ENCODE measurements around the gene HOXA6. TPM values are rescaled to one million over a fixed set of nuclear protein-coding genes. Genes with fewer than 3 reads are reported as not detected.

HOXA6 gene
- polyA plus RNA-seq, 1 experiment, result 0.77 TPM

DNA sequence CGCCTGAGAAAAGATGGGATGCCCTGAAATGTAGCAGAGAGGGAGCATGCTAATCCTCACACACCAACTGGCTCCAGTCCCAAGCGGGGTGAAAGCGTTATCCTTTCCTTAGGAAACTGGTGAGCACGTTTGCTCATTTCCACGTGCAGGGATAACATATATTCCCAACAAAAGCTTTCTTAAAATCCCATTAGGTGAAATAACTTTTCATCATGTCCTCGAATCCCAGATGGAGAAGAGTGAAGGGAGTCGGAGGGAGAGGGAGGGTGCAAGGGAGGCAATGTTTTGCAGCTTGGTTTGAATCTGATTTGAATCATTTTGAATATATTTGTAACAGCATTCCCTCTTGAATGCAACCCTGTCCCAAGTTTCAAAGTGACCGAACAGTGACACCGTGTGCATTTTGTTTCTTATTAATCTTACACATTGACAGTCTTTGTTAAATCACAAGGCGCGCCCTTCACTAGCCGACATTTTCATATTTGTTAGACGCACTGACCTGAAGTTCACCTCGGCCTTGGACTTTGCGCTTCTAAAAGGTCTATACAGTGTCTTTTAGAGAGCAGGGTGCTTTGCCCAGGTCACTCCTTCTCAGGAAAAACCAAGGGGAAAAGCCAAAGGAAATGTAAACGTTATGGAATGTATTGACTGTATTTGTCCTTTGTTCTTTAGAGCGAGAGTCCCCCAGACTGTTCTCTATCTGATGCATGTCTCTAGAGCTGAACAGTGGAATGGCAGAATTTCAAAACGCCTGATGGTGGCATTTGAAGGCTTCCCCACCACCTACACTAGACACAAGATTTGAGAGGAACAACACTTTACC lies 14.0 kb downstream of the HOXA6 start:
- no peak overlapping the region for H3K4me3 ChIP-seq (ENCODE audit: low read depth, low read length)
- no peak for DNase-seq (ENCODE audit: low read depth)
- CTCF ChIA-PET, result interaction anchor here (0.6 to 2.2 kb wide), 3 partner anchors 10 to 1264 kb away, joined by 3 to 11 read pairs (median 3); partner anchors contain the start of gene HOXA5
- H3K36me3 ChIP-seq (ENCODE audit: control insufficient read depth, insufficient read depth, low read length), result no peaks in the 10 kb centered on the region
- no peaks in the 10 kb centered on the region for H3K27me3 ChIP-seq (ENCODE audit: control insufficient read depth, insufficient read depth, low read length)
- POLR2A ChIA-PET, result no interaction called here
- TF ChIP-seq, protein P1, sequence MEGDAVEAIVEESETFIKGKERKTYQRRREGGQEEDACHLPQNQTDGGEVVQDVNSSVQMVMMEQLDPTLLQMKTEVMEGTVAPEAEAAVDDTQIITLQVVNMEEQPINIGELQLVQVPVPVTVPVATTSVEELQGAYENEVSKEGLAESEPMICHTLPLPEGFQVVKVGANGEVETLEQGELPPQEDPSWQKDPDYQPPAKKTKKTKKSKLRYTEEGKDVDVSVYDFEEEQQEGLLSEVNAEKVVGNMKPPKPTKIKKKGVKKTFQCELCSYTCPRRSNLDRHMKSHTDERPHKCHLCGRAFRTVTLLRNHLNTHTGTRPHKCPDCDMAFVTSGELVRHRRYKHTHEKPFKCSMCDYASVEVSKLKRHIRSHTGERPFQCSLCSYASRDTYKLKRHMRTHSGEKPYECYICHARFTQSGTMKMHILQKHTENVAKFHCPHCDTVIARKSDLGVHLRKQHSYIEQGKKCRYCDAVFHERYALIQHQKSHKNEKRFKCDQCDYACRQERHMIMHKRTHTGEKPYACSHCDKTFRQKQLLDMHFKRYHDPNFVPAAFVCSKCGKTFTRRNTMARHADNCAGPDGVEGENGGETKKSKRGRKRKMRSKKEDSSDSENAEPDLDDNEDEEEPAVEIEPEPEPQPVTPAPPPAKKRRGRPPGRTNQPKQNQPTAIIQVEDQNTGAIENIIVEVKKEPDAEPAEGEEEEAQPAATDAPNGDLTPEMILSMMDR (IDR thresholded peaks at IDR 0.05; ENCODE audit: insufficient read depth, low read depth, low read length), result no peak

DNA sequence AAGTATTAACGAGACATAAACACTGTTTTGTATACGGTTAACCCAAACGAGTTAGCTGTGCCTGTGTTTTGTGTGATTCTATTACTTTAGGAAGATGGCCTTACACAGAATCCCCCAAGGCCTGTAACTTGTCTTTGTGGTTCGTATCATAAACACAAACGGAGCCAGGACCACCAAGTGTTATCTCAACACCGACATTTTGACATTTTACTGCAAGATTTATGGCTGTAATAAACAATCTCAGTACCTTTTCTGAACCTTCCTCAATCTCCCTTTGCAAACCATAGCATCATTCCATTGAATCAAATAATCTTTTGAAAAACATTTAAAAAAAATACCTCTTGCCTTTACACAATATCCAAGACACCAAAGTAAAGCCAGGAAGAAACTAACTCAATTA lies 14.6 kb downstream of the HOXA6 start:
- no peak for DNase-seq (ENCODE audit: low read depth)
- POLR2A ChIA-PET, result no interaction called here
- Histone ChIP-seq H3K36me3 (ENCODE audit: control insufficient read depth, insufficient read depth, low read length) (no peaks in the 10 kb centered on the region), H3K27me3 (ENCODE audit: control insufficient read depth, insufficient read depth, low read length) (no peaks in the 10 kb centered on the region), H3K4me3 (ENCODE audit: low read depth, low read length) (no peak overlapping the region)
- TF ChIP-seq, protein P1 (IDR thresholded peaks at IDR 0.05; ENCODE audit: insufficient read depth, low read depth, low read length), result no peak
- CTCF ChIA-PET, result interaction anchor here (0.6 to 2.2 kb wide), 3 partner anchors 18 to 446 kb away, joined by 3 to 8 read pairs (median 5); no protein-coding TSS in a partner anchor

DNA sequence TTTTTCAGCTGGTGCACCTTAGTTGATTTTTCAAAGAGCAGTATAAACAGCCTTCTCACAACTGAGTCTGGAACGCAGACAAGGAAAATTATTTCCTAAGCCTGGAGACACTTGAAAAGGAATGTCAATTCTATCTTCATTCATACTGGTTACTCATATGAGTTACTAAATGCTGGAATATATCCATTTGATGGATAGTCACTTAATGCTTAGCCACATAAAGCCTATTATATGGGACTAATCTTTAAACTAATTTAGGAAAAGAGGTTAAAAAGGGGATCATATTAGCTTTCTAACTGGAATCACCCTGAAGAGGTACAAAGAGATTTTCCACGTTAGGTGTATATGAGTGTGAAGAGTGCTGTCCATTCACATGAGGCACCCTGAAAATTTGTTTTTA lies 15.4 kb downstream of the HOXA6 start:
- Histone ChIP-seq H3K27me3 (ENCODE audit: control insufficient read depth, insufficient read depth, low read length) (no peaks in the 10 kb centered on the region), H3K4me3 (ENCODE audit: low read depth, low read length) (no peak overlapping the region), H3K36me3 (ENCODE audit: control insufficient read depth, insufficient read depth, low read length) (no peaks in the 10 kb centered on the region)
- TF ChIP-seq, protein P1 (IDR thresholded peaks at IDR 0.05; ENCODE audit: insufficient read depth, low read depth, low read length), result no peak
- ChIA-PET CTCF (interaction anchor here (0.6 to 2.2 kb wide), 8 partner anchors 9 to 465 kb away, joined by 3 to 10 read pairs (median 4); no protein-coding TSS in a partner anchor), POLR2A (no interaction called here)
- no peak for DNase-seq (ENCODE audit: low read depth)

DNA sequence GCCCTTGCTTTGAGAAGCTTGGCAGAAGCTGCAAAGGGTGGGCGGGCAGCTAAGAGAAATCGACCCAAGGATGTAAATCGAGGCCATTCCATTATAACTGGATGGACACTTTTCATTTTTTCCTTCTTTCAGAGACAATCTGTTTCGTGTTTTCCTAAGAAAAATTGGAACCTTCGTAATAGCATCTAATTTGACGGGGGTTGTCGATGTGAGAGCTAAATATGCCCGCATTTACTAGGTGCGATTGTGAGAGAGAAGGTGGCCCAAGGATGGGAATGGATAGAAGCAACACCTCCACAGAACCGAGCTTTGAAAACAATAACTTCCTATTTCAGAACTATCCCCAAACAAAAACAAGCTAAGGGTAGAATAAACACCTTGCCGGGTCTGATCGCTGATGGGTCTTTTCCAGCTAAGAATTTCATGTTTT lies 16.2 kb downstream of the HOXA6 start:
- Histone ChIP-seq H3K36me3 (ENCODE audit: control insufficient read depth, insufficient read depth, low read length) (no peaks in the 10 kb centered on the region), H3K4me3 (ENCODE audit: low read depth, low read length) (peak overlapping the region; percentile 78), H3K27me3 (ENCODE audit: control insufficient read depth, insufficient read depth, low read length) (no peaks in the 10 kb centered on the region)
- POLR2A ChIA-PET, result no interaction called here
- no peak for DNase-seq (ENCODE audit: low read depth)
- TF ChIP-seq, protein P1 (IDR thresholded peaks at IDR 0.05; ENCODE audit: insufficient read depth, low read depth, low read length), result no peak
- CTCF ChIA-PET, result interaction anchor here (0.6 to 2.2 kb wide), 12 partner anchors 8 to 1599 kb away, joined by 3 to 15 read pairs (median 5); partner anchors contain the start of gene HOXA5

DNA sequence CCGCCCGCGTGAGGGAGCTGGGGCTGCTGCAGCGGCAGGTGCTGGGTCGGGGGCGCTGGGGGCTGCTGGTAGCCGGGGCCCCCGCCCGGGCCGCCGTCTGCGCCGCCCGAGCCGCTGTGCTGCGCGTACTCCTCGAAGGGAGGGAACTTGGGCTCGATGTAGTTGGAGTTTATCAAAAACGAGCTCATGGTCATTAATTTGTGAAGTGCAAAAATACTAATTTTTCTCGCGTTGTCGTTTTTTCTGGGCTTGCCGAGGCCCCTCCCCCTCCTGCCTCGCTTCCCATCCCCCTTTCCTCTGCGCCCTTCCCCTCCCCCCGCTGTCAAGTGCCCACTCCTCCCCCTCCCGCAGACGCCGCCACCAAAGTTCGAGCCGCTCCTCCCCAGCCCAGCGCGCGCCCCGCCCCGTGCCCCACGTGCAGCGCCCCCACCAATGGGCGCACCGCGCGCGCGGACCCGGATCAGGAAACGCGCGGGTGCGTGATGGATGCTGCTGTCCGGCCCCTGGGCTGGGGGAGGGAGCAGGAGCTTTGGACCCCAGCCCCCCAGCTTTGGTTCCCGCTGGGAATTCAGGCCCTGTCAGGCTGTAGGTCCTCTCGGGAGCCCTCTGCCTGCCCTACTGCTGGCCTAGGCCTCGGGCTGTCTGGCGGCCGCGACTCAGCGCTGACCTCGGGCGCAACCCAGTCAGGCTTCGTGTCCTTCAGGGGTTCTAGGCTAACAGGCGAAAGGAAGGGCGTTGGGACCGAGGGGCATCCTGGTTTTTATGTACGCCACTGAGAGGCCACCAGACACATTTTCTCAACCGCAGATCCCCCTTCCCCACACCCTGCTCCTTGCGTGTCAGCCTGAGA lies 16.8 kb downstream of the HOXA6 start, which contains the start of gene HOXA4:
TSS of gene HOXA4 (minus strand) at position 218 of the 850 bp plus-strand sequence. CDS start at position 194, 24 bp downstream.
- ChIA-PET CTCF (interaction anchor here (0.6 to 2.2 kb wide), 10 partner anchors 10 to 1599 kb away, joined by 3 to 15 read pairs (median 4); partner anchors contain the start of gene HOXA5), POLR2A (no interaction called here)
- no peaks in the 10 kb centered on the region for H3K27me3 ChIP-seq (ENCODE audit: control insufficient read depth, insufficient read depth, low read length)
- H3K4me3 ChIP-seq (ENCODE audit: low read depth, low read length), result peak within 1 kb of the TSS; percentile 78
- TF ChIP-seq, protein P1 (IDR thresholded peaks at IDR 0.05; ENCODE audit: insufficient read depth, low read depth, low read length), result no peak
- DNase-seq (ENCODE audit: low read depth), result no peak
- H3K36me3 ChIP-seq (ENCODE audit: control insufficient read depth, insufficient read depth, low read length), result no peaks in the 10 kb centered on the region

All from BJ (cell line).